Posterior cingulate gyrus (tissue), 11 donors: ENCODE data around the gene KRT20.

Source experiments
- DNase-seq, 10 donors: peaks; one replicate each; pipeline versions ENCODE4 v3.0.0 to v3.0.0-alpha.2; 2020 to 2021; ENCODE audit warnings: mixed read lengths in 3 of 10
- intact Hi-C: fragments of 100-400 bp; cut with DNase I; formaldehyde crosslinking; loops from one replicate; pipeline ENCODE4 v1.15.1; 2023

The KRT20 gene

DNA sequence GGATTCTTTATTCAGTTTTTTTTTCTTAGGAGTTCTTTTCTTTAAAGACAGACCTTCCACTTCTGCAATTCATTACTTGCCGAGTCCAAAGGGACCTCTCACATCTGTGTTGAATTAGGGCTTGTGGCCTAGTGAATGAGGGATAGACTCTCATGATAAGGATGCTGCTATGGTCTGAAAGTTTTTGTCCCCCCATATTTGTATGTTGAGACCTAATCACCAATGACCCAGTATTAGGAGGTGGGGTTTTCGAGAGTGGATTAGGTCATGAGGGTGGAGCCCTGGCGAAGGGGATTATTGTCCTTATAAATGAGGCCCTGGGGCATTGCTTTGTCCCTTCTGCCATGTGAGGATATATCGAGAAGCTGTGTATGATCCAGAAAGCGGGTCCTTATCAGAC is 27.5 kb downstream of the KRT20 start:
- intact Hi-C loops, result loop anchor here (5.0 kb wide), 1 partner anchor 805 kb away; no protein-coding TSS in a partner anchor
- no peak for DNase-seq

DNA sequence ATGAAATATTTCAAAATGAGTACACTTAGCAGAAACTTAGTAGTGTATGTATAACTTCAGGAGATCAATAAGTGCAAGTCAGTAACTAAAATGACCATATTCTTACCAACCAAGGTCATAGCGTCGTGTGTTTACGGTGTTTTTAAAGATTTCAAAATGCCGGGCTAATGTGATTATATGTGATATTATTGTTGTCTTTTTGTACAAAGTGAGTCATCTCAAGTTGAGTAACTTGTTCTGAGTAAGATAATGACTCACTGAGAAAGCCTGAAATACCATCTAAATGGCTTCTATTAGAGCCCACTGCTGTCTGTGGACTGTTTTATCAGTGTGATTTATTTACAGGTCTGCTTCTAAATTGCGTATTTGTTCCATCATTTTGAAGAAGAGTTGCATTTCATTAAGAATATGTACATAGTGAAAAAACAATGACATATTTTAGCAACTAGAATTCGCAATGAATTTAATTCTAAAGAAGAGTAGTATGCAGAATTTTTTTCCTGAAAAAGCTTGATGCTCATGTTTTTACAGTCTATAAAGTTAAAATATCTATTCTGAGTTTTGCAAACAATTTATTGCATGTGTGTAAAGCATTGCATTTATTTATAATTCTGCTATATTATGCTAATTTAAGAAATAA is 30.7 kb downstream of the KRT20 start:
- DNase-seq, result no peak
- intact Hi-C loops, result no loop called here

DNA sequence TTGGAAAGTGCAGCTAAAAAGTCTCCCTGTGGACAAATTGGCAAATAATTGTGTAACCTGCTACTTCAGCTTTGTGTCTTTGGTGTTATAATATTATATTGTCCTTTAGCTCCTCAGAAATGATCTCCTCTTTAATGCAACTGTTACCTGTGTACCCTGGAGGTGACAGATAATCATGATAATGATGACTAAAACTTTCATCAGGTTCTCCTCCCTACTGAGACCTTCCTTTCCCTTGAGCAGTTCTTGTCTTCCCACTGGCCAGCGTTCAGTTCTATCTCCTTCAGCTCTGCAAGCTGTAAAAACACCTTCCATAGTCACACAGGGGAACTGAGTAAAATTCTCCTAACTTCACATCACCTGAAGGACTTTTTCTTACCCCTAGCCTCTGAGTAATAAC is 32.7 kb downstream of the KRT20 start:
- no peak for DNase-seq
- intact Hi-C loops, result no loop called here

DNA sequence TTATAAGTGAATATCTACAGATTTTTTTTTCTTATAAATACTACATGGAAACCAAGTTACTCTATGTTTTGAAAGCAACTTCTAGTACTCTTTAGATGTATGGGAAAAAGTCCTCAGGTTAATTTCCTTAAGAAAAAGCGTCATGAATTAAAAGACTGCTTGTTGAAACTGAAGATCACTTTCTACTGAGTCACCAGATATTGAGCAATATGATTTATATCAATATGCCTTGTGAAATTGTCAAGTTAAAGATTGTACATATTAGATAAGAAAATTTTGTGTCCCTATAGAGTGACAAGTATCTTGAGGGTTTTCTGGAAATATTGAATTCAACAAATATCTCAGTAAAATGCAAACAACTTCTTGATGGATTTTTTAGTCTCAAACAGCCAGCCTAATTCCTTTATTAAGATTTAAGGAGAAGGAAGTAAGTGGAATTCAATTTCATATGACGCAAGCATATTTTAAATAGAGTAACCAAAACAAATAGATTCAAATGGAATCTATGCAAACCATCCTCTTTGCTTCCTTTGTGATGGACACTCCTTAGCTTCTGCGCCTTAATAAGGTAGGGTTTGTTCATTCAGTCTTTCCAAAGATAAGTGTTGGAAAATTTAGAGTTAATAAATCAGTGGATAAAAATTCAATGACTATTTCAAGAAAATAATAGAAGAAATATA is 34.6 kb downstream of the KRT20 start:
- intact Hi-C loops, result no loop called here
- DNase-seq, result no peak

DNA sequence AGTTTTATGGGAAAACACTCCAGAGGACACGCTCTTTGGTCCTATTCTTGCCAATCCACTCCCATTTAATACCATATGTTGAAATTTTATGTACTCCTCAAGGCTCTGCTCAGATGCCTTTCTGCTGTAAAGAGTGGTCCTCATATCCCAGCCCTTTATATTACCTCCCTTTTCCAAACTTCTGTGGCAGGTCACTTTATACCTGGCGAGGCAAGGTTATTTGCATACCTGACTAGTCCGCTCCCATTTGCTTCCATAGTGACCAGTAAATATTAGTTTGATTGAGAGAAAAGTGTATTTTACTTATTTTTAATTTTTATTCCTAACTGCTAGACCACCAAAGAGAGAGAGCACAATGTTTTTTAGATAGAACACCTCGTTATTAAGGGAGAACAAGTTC is 35.3 kb downstream of the KRT20 start:
- intact Hi-C loops, result no loop called here
- DNase-seq, result no peak

DNA sequence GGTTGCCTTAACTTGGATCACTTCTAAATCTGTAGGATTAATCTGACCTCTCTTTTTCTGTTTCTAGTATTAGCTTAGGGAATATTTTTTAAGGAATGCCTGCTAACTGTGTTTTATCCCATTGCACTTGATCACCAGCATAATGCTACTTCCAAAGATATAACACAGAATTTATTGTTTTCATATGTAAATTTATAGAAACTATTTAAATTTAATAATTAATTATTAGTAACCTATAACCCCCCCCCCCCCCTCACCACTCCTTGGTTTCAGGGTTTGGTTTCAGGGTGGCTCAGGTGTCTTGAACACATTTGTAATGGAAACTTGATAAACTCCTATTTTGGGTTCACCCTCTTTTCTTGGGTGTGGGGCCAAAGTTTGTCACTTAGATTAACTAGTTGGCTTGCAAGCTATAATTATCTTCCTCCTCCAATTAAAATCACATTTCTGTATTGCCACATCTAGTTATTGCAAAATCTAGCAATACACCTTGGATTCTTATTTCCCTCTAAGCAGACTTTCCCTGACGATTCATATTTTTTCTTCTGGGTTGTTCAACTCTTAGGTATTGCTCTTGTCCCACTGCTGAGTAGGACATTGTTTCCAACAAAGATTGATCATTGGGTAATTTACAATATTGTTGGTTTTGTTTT is 36.3 kb downstream of the KRT20 start:
- intact Hi-C loops, result no loop called here
- DNase-seq, result no peak

DNA sequence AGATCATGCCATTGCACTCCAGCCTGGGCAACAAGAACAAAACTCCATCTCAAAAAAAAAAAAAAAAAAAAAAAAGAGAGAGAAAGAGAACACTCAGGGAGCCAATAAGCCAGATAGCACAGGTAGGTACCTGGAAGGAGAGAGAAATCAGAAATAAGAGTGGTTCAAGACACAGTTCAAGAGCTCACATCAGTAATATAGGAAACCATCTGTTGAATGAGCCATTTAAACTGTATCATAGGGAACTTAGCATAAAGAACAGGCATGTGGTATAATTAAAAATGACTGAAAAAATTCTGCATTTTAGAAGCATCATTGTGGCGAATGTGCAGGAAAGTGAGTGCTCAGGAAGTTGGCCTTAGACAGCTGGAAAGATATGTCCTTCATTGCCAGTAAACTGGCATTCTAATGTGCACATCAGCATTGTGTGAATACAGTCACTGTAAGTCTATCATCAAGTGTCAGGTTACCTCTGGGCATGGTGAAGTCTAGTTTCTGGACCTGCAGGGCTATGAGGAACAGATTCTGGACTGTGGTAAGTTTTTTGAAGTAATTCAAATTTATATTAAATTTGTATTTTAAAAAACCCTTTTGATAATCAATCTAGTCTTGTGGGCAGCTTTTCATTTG is 38.4 kb downstream of the KRT20 start:
- intact Hi-C loops, result no loop called here
- DNase-seq, result no peak

DNA sequence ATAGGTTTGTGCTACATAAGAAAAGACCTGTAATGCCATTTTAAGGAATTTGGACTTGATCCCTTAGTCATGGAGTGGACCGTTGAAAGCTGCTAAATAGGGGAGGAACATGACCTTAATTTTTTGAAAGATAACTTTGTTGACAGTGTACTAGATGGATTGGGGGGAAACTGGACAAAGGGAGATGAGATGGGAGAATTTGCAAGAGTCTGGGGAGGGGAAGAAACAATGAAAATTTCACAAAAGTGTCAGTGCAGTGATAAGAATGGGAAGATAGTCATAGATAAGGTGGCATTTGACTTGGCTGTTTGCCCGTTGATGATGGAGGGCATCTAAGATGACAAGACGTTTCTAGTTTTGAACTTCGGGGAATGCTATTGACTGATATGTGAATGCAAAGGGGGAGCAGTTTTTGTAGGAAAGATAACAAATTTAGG is 40.4 kb downstream of the KRT20 start:
- DNase-seq, result no peak
- intact Hi-C loops, result no loop called here

DNA sequence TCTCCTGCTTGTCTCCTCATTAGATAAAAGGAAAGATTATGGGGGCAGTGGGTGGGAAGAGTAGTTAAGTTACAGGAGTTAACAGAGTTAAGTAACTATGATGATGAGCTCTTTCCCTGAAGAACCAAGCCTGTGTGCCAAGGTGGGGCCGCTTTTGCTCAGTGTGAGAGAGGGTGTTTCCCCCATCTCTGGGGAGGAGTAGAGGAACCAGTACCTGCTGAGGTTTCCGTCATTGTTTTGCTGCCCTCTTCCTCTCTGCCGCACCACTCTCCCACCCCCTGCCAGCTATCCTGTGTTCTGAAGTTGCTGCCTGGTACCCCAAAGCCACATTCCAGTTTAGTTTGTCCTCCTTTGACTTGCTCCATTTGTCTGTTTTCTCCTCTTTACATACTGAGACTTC is 41.8 kb downstream of the KRT20 start:
- intact Hi-C loops, result no loop called here
- no peak for DNase-seq

DNA sequence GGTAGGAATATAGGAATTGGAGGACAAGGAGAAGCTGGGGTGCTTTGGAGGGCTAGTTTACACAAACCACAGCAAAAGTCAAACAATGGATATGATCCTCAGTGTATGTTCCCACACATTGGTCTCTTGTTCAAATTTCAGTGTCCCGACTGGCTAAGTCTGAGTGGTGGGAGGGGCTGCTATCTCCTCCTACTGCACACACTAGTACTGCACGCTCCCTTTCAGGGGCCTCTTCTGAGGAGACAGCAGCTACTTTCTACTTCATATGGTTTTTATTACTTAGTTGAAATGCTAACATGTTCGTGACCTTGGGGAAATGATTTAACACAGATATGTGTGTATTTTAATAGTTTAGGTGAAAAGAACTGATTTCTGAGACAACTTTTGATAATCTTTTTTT is 43.8 kb downstream of the KRT20 start:
- intact Hi-C loops, result no loop called here
- DNase-seq, result no peak

DNA sequence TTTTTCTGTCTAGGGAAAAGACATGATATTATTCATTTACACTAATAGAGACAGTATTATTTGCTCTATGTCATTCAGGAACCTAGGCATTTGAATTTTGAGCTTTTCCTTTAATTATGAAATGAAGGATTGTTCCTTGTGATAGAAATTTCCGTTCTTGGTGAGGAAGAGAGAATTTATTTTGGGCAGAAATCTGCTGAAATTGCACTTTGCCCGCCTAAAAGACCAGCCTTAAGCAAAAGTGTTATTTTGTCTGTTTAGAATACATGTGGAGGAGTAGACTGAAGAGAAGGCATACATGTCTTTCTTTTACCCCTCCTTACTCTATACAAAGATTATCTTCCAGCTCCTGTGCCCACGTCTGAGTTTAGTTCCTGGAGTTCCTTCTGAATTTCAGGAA is 45.8 kb downstream of the KRT20 start:
- intact Hi-C loops, result no loop called here
- DNase-seq, result no peak

DNA sequence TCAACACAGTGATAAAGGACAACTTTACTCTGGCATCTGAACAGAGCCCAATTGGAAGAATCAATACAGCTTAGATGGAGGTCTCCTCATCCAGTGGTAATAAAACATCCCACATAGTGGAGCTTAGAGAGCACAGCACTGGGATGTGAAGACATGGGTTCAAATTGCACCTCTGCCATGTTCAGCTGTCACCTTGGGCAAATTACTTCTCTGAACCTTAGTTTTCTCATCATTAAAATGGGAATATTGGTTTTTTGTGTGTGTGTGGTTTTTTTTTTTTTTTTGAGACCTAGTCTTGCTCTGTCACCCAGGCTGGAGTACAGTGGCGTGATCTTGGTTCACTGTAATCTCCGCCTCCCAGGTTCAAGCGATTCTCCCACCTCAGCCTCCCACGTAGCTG is 49.0 kb downstream of the KRT20 start:
- intact Hi-C loops, result no loop called here
- no peak for DNase-seq

DNA sequence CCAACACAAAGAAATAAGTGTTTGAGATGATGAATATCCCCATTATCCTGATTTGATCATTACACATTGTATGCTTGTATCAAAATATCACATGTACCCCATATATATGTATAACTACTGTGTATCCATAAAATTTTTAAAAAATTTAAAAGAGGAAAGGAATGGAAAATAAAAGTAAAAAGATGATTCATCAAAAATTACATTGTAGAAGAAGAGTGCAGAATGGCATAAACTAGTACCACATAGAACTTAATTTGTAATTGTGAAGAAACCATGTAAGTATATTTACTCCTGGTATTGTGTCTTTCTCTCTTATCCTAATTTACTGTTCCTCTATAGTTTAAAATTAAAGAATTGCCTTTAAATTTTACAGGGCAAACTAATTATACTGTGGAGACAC is 51.2 kb downstream of the KRT20 start:
- intact Hi-C loops, result no loop called here
- DNase-seq, result no peak

DNA sequence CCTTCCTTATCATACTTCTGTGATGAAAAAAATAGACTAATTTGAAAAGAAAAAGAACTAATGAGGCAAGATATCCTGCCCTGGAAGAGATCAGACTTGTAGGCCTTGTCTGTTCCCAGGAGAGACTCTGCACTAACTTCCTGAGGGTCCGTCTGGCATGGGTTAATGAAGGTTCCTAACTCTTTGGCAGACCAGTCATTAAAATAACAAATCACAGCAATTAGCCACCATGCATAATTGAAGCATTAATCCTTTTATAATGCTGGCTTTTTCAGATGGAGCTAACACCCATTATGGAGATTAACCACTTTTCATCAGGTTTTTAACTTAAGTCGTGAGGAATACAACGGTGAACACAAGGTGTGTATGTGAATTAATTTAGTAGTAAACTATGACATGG is 52.2 kb downstream of the KRT20 start:
- DNase-seq, result no peak
- intact Hi-C loops, result no loop called here

DNA sequence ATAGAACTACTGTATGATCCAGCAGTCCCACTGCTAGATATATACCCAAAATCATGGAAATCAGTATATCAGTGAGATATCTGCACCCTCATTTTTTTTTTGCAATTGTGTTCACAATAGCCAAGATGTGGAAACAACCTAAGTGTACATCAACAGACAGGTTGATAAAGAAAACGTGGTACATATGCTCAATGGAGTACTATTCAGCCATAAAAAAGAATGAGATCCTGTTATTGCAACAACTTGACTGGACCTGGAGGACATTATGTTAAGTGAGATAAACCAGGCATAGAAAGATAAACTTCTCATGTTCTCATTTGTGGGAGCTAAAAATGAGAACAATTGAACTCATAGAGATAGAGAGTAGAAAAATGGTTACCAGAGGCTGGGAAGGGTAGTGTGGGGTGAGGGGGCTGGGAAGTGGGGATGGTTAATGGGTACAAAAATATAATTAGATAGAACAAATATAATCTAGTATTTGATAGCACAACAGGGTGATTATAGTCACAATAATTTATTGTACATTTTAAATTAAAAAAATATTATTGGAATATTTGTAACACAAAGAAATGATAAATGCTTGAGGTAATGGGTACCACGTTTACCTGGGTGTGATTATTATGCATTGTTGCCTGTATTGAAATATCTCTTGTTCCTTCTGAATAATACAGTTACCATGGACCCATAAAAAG is 54.8 kb downstream of the KRT20 start:
- DNase-seq, result no peak
- intact Hi-C loops, result no loop called here

DNA sequence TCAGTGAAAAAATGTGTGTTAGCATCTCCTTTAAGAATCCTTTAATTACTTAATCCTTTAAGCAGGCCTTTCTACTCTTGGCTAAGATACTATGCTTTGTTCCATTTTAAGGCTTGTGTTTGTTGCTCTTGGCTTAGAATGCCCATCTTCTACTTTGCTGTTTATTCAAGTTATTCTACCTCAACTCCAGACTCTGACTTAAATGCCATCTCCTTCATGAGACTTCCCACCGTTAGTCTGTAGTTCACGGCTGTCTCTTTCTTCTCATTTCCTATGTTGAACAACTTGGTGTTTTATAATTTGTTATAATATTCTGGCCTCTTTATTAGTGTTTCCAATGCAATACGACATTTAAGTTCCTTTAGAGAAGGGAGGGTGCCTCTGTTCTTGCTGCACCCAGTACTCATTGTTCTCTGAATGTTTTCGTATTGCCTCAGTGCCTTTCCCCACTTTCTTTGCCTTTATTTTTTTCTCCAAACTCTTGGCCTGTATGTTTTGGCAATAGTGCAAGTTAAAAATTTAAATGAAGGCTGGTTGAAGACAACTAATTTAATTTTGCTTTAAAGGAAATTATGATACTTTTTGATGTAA is 56.5 kb downstream of the KRT20 start:
- intact Hi-C loops, result no loop called here
- DNase-seq, result no peak

DNA sequence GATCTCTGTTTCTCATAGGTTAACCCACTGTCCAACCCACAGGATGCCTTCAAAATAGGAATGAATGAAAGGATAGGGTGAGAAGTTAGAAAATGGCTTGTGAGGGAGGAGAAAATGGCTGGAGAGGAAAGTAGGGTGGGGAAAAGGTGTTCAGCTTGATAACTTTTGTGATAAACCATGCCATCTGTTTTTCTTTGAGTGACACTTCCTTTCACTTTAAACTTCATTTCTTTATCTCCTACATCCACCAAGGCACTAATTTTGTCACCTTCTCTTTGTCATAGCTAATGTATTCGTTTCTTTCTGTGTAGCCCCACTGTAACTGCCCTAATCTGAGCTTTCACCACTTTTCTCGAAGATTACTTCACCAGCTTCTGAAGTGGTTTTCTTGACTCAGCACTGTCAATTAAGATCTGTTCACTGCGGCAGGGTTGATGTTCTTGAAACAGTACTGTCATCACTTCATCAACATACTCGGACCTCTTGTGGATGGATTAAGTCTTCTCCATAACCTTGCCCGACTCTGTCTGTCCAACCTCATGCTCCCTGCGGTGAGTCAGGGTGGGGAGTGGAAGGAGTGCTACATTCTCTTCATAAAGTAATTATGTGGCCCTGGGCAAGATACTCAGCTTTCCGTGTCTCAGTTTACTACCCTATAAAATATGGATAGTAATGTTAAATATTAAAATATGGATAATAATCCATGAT is 57.1 kb downstream of the KRT20 start:
- intact Hi-C loops, result no loop called here
- no peak for DNase-seq
